ENCODE measurements around the gene ICOSLG. TPM values are rescaled to one million over a fixed set of nuclear protein-coding genes. Genes with fewer than 3 reads are reported as not detected.
"Not testable (repeated sequence)": the region's sequence is repeated elsewhere in the genome, so short reads cannot be mapped to it uniquely, and the experiment has no call there.

The ICOSLG gene
- total RNA-seq, 5 donors from 2014 or later (not counting 1 experiment from before 2014, with no cell fraction given): 7.9 to 16.7 (median 10.1) TPM

GRCh38 chr21:44227614-44228013, 13.1 kb downstream of the ICOSLG start:
- ATAC-seq (replicated peaks in 1 of 4); H3K36me3 ChIP-seq (ENCODE audit: control insufficient read depth in 2 of 2, extremely low read depth in 1 of 2, insufficient read depth in 1 of 2, low read length in 1 of 2); H3K27me3 Mint-ChIP-seq; H3K4me1 Mint-ChIP-seq; H3K9me3 ChIP-seq; POLR2A ChIA-PET; CTCF ChIA-PET; DNase-seq; H3K36me3 Mint-ChIP-seq; H3K4me3 Mint-ChIP-seq; H3K27ac Mint-ChIP-seq; H3K4me3 ChIP-seq (ENCODE audit: control insufficient read depth in 1 of 2, extremely low read depth in 1 of 2, low read length in 1 of 2); H3K27me3 ChIP-seq (replicated peaks in 1 of 2; ENCODE audit: control insufficient read depth in 2 of 2, extremely low read depth in 1 of 2, insufficient read depth in 2 of 2, low read length in 1 of 2); H3K27ac ChIP-seq (ENCODE audit: low read length); H3K9me3 Mint-ChIP-seq; H3K4me1 ChIP-seq (ENCODE audit: control insufficient read depth in 1 of 2, extremely low read depth in 1 of 2, insufficient read depth in 2 of 2, low read length in 2 of 2): not testable (repeated sequence)
- no CpG with 5 or more reads among the region's 9 CpGs for WGBS (ENCODE audit: insufficient coverage)

- H3K4me3 Mint-ChIP-seq; H3K36me3 ChIP-seq (ENCODE audit: control insufficient read depth in 2 of 2, extremely low read depth in 1 of 2, insufficient read depth in 1 of 2, low read length in 1 of 2); DNase-seq; H3K27me3 Mint-ChIP-seq; H3K9me3 ChIP-seq; H3K27ac ChIP-seq (ENCODE audit: low read length); CTCF ChIA-PET; POLR2A ChIA-PET; H3K4me1 Mint-ChIP-seq; ATAC-seq (replicated peaks in 1 of 4); H3K27ac Mint-ChIP-seq; H3K4me1 ChIP-seq (ENCODE audit: control insufficient read depth in 1 of 2, extremely low read depth in 1 of 2, insufficient read depth in 2 of 2, low read length in 2 of 2); H3K4me3 ChIP-seq (ENCODE audit: control insufficient read depth in 1 of 2, extremely low read depth in 1 of 2, low read length in 1 of 2); H3K36me3 Mint-ChIP-seq; H3K27me3 ChIP-seq (replicated peaks in 1 of 2; ENCODE audit: control insufficient read depth in 2 of 2, extremely low read depth in 1 of 2, insufficient read depth in 2 of 2, low read length in 1 of 2); H3K9me3 Mint-ChIP-seq: not testable (repeated sequence)
- WGBS (ENCODE audit: insufficient coverage): no CpG with 5 or more reads among the region's 6 CpGs
Observed at GRCh38 chr21:44225605-44226004, 15.1 kb downstream of the ICOSLG start.

GRCh38 chr21:44223334-44223733, 17.4 kb downstream of the ICOSLG start:
- H3K9me3 ChIP-seq; H3K27me3 Mint-ChIP-seq; ATAC-seq (replicated peaks in 1 of 4); CTCF ChIA-PET; H3K36me3 ChIP-seq (ENCODE audit: control insufficient read depth in 2 of 2, extremely low read depth in 1 of 2, insufficient read depth in 1 of 2, low read length in 1 of 2); H3K4me3 Mint-ChIP-seq; H3K27ac Mint-ChIP-seq; H3K27me3 ChIP-seq (replicated peaks in 1 of 2; ENCODE audit: control insufficient read depth in 2 of 2, extremely low read depth in 1 of 2, insufficient read depth in 2 of 2, low read length in 1 of 2); H3K9me3 Mint-ChIP-seq; H3K4me3 ChIP-seq (ENCODE audit: control insufficient read depth in 1 of 2, extremely low read depth in 1 of 2, low read length in 1 of 2); DNase-seq; H3K27ac ChIP-seq (ENCODE audit: low read length); H3K4me1 Mint-ChIP-seq; H3K36me3 Mint-ChIP-seq; H3K4me1 ChIP-seq (ENCODE audit: control insufficient read depth in 1 of 2, extremely low read depth in 1 of 2, insufficient read depth in 2 of 2, low read length in 2 of 2); POLR2A ChIA-PET: not testable (repeated sequence)
- no CpG with 5 or more reads among the region's 5 CpGs for WGBS (ENCODE audit: insufficient coverage)

GRCh38 chr21:44220674-44221073, 20.1 kb downstream of the ICOSLG start:
- H3K27ac ChIP-seq (ENCODE audit: low read length); DNase-seq; H3K27me3 ChIP-seq (replicated peaks in 1 of 2; ENCODE audit: control insufficient read depth in 2 of 2, extremely low read depth in 1 of 2, insufficient read depth in 2 of 2, low read length in 1 of 2); POLR2A ChIA-PET; H3K27me3 Mint-ChIP-seq; H3K36me3 ChIP-seq (ENCODE audit: control insufficient read depth in 2 of 2, extremely low read depth in 1 of 2, insufficient read depth in 1 of 2, low read length in 1 of 2); H3K4me3 Mint-ChIP-seq; H3K9me3 ChIP-seq; H3K27ac Mint-ChIP-seq; H3K9me3 Mint-ChIP-seq; H3K4me1 ChIP-seq (ENCODE audit: control insufficient read depth in 1 of 2, extremely low read depth in 1 of 2, insufficient read depth in 2 of 2, low read length in 2 of 2); CTCF ChIA-PET; ATAC-seq (replicated peaks in 1 of 4); H3K36me3 Mint-ChIP-seq; H3K4me1 Mint-ChIP-seq; H3K4me3 ChIP-seq (ENCODE audit: control insufficient read depth in 1 of 2, extremely low read depth in 1 of 2, low read length in 1 of 2): not testable (repeated sequence)
- WGBS (ENCODE audit: insufficient coverage): no CpG with 5 or more reads among the region's 18 CpGs

- H3K9me3 Mint-ChIP-seq; DNase-seq; H3K36me3 ChIP-seq (ENCODE audit: control insufficient read depth in 2 of 2, extremely low read depth in 1 of 2, insufficient read depth in 1 of 2, low read length in 1 of 2); H3K4me3 ChIP-seq (ENCODE audit: control insufficient read depth in 1 of 2, extremely low read depth in 1 of 2, low read length in 1 of 2); H3K27ac ChIP-seq (ENCODE audit: low read length); ATAC-seq (replicated peaks in 1 of 4); H3K36me3 Mint-ChIP-seq; H3K27me3 ChIP-seq (replicated peaks in 1 of 2; ENCODE audit: control insufficient read depth in 2 of 2, extremely low read depth in 1 of 2, insufficient read depth in 2 of 2, low read length in 1 of 2); H3K4me3 Mint-ChIP-seq; H3K27ac Mint-ChIP-seq; H3K9me3 ChIP-seq; H3K4me1 ChIP-seq (ENCODE audit: control insufficient read depth in 1 of 2, extremely low read depth in 1 of 2, insufficient read depth in 2 of 2, low read length in 2 of 2); H3K4me1 Mint-ChIP-seq; POLR2A ChIA-PET; H3K27me3 Mint-ChIP-seq; CTCF ChIA-PET: not testable (repeated sequence)
- no CpG with 5 or more reads among the region's 8 CpGs for WGBS (ENCODE audit: insufficient coverage)
Observed at GRCh38 chr21:44218461-44218860, 22.3 kb downstream of the ICOSLG start.

- H3K9me3 ChIP-seq; H3K27me3 ChIP-seq (replicated peaks in 1 of 2; ENCODE audit: control insufficient read depth in 2 of 2, extremely low read depth in 1 of 2, insufficient read depth in 2 of 2, low read length in 1 of 2); H3K36me3 Mint-ChIP-seq; CTCF ChIA-PET; H3K27ac Mint-ChIP-seq; H3K4me3 Mint-ChIP-seq; H3K27me3 Mint-ChIP-seq; H3K4me1 ChIP-seq (ENCODE audit: control insufficient read depth in 1 of 2, extremely low read depth in 1 of 2, insufficient read depth in 2 of 2, low read length in 2 of 2); H3K36me3 ChIP-seq (ENCODE audit: control insufficient read depth in 2 of 2, extremely low read depth in 1 of 2, insufficient read depth in 1 of 2, low read length in 1 of 2); H3K27ac ChIP-seq (ENCODE audit: low read length); H3K4me3 ChIP-seq (ENCODE audit: control insufficient read depth in 1 of 2, extremely low read depth in 1 of 2, low read length in 1 of 2); DNase-seq; H3K9me3 Mint-ChIP-seq; POLR2A ChIA-PET; H3K4me1 Mint-ChIP-seq; ATAC-seq (replicated peaks in 1 of 4): not testable (repeated sequence)
- no CpG with 5 or more reads among the region's 2 CpGs for WGBS (ENCODE audit: insufficient coverage)
Observed at GRCh38 chr21:44211978-44212377, 28.8 kb downstream of the ICOSLG start.

GRCh38 chr21:44211574-44211973, 29.2 kb downstream of the ICOSLG start:
- H3K4me1 Mint-ChIP-seq; H3K9me3 Mint-ChIP-seq; CTCF ChIA-PET; H3K36me3 Mint-ChIP-seq; POLR2A ChIA-PET; DNase-seq; H3K4me1 ChIP-seq (ENCODE audit: control insufficient read depth in 1 of 2, extremely low read depth in 1 of 2, insufficient read depth in 2 of 2, low read length in 2 of 2); H3K4me3 Mint-ChIP-seq; H3K27ac Mint-ChIP-seq; H3K27me3 ChIP-seq (replicated peaks in 1 of 2; ENCODE audit: control insufficient read depth in 2 of 2, extremely low read depth in 1 of 2, insufficient read depth in 2 of 2, low read length in 1 of 2); H3K9me3 ChIP-seq; H3K4me3 ChIP-seq (ENCODE audit: control insufficient read depth in 1 of 2, extremely low read depth in 1 of 2, low read length in 1 of 2); H3K36me3 ChIP-seq (ENCODE audit: control insufficient read depth in 2 of 2, extremely low read depth in 1 of 2, insufficient read depth in 1 of 2, low read length in 1 of 2); H3K27me3 Mint-ChIP-seq; H3K27ac ChIP-seq (ENCODE audit: low read length); ATAC-seq (replicated peaks in 1 of 4): not testable (repeated sequence)
- WGBS (ENCODE audit: insufficient coverage): no CpG with 5 or more reads among the region's 3 CpGs
